Progenitor cell of endocrine pancreas (in vitro differentiated cells): ENCODE measurements around the gene ADGRL3. TPM values are rescaled to one million over a fixed set of nuclear protein-coding genes. Genes with fewer than 3 reads are reported as not detected.

Source experiments
- DNase-seq: peaks from one replicate; pipeline ENCODE4 v3.0.0; 2021; ENCODE audit warnings: low spot score; ENCODE audit not compliant: unreplicated experiment
- H3K27ac Mint-ChIP-seq: 2 replicates; pipeline ENCODE4 v1.8.0; 2021; ENCODE audit warnings: mild to moderate bottlenecking, moderate library complexity, mixed read lengths
- H3K27me3 Mint-ChIP-seq: 2 replicates; pipeline ENCODE4 v1.8.0; 2021; ENCODE audit warnings: mixed read lengths
- H3K36me3 Mint-ChIP-seq: 2 replicates; pipeline ENCODE4 v1.8.0; 2022; ENCODE audit warnings: mixed read lengths; ENCODE audit not compliant: insufficient read depth
- H3K4me1 Mint-ChIP-seq: 2 replicates; pipeline ENCODE4 v1.8.0; 2021; ENCODE audit warnings: low read depth, mixed read lengths
- H3K4me3 Mint-ChIP-seq: 2 replicates; pipeline ENCODE4 v1.8.0; 2021; ENCODE audit warnings: low read depth, mild to moderate bottlenecking, moderate library complexity, mixed read lengths
- H3K9me3 Mint-ChIP-seq: 2 replicates; pipeline ENCODE4 v1.8.0; 2021; ENCODE audit warnings: low read depth, mixed read lengths
- total RNA-seq: library from RNA; stranded (reverse); gene quantifications from 2 replicates; pipeline ENCODE4 v1.2.1, GENCODE V29; 2021
- TF ChIP-seq, protein P1 (sequence below): fragments of 200-600 bp; sonication (generic); IDR thresholded peaks from one replicate; pipeline ENCODE4 v1.5.0; 2021; ENCODE audit warnings: antibody characterized with exemption, mild to moderate bottlenecking; ENCODE audit not compliant: unreplicated experiment

The ADGRL3 gene
- total RNA-seq, 1 donor from 2014 or later: 5.6 TPM

DNA sequence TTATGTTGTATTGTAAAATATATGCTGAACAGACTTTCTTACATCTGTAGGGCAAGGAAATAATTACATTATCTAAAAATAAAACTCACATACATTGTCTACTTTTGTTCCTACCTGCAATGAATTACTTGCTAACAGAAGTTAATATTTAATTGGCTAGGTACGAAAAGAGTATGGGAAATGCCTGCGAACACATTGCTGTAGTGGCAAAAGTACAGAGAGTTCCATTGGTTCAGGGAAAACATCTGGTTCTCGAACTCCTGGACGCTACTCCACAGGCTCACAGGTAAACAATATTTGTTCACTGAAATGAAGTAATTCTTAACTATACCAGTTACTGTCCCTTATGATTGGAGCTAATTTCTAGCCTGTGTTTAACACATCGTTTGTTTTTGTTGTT is 837.4 kb downstream of the ADGRL3 start:
- TF ChIP-seq, protein P1, sequence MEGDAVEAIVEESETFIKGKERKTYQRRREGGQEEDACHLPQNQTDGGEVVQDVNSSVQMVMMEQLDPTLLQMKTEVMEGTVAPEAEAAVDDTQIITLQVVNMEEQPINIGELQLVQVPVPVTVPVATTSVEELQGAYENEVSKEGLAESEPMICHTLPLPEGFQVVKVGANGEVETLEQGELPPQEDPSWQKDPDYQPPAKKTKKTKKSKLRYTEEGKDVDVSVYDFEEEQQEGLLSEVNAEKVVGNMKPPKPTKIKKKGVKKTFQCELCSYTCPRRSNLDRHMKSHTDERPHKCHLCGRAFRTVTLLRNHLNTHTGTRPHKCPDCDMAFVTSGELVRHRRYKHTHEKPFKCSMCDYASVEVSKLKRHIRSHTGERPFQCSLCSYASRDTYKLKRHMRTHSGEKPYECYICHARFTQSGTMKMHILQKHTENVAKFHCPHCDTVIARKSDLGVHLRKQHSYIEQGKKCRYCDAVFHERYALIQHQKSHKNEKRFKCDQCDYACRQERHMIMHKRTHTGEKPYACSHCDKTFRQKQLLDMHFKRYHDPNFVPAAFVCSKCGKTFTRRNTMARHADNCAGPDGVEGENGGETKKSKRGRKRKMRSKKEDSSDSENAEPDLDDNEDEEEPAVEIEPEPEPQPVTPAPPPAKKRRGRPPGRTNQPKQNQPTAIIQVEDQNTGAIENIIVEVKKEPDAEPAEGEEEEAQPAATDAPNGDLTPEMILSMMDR: no peak
- no peaks in the 10 kb centered on the region for H3K27me3 Mint-ChIP-seq
- peaks cover 3% of the 10 kb centered on the region for H3K4me1 Mint-ChIP-seq
- no peak for DNase-seq
- no peak overlapping the region for H3K4me3 Mint-ChIP-seq
- H3K27ac Mint-ChIP-seq: no peak overlapping the region
- no peaks in the 10 kb centered on the region for H3K9me3 Mint-ChIP-seq
- H3K36me3 Mint-ChIP-seq: no peaks in the 10 kb centered on the region

DNA sequence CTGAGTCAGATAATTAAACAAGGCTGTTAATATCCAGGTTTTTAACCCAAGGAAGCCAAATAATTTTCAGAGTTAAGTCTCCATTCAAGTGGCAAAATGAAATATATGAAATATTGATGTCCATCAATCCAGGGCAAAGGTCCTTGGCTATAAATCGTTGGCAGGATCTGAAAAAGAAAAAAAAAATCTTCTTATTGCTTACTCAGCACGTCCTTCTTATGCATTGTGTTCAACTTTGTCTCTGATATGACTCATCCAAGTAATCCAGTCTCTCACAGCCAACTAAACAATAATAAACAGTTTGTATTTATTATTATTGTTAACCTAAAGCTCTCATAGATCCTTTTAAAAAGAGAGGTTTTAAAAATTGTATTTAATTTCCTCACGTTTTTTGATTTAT is 851.2 kb downstream of the ADGRL3 start:
- TF ChIP-seq, protein P1: no peak
- DNase-seq: no peak
- H3K36me3 Mint-ChIP-seq: no peaks in the 10 kb centered on the region
- no peaks in the 10 kb centered on the region for H3K27me3 Mint-ChIP-seq
- H3K27ac Mint-ChIP-seq: no peak overlapping the region
- H3K4me1 Mint-ChIP-seq: no peaks in the 10 kb centered on the region
- H3K9me3 Mint-ChIP-seq: no peaks in the 10 kb centered on the region
- H3K4me3 Mint-ChIP-seq: no peak overlapping the region

DNA sequence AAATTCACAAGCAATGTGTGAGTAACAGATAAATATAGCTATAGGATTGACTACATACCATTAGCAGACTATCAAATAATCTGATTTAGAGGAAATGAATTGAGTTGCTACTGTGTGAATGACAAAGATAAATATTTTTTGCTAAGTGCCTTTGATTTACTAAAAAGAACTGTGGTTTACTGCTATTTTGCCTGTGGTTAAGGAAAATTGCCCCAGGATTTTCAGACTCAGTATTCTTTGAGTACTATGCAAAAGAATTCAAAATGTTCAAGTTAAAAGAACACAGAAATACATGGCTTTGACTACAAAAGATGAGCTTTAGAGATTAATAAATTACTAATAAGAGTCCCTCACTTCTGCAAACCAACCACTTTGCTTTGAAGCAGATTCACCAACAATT is 853.8 kb downstream of the ADGRL3 start:
- H3K27me3 Mint-ChIP-seq: no peaks in the 10 kb centered on the region
- no peaks in the 10 kb centered on the region for H3K4me1 Mint-ChIP-seq
- no peak overlapping the region for H3K27ac Mint-ChIP-seq
- no peaks in the 10 kb centered on the region for H3K36me3 Mint-ChIP-seq
- TF ChIP-seq, protein P1: no peak
- no peak for DNase-seq
- H3K9me3 Mint-ChIP-seq: no peaks in the 10 kb centered on the region
- H3K4me3 Mint-ChIP-seq: no peak overlapping the region

DNA sequence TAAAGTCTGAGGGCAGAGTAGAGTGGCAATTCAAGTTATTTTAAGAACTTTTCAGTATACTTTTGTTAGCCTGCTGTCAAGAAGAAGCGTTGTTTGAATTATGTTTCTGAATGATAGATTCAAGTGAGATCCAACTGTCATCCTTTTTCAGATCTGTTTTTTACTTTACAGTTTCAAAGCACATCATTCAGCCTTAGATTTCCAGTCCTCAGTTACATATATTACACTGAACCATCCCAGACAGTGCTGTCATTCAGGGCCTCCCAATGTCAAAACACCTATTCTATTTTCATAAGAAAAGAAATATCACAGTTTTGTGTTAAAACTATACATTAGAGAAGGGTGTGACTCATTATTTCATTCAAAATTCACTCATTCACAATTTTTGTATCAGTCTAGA is 856.9 kb downstream of the ADGRL3 start:
- Mint-ChIP-seq H3K9me3 (no peaks in the 10 kb centered on the region), H3K27me3 (no peaks in the 10 kb centered on the region), H3K27ac (no peak overlapping the region), H3K36me3 (no peaks in the 10 kb centered on the region), H3K4me1 (no peaks in the 10 kb centered on the region), H3K4me3 (no peak overlapping the region)
- no peak for DNase-seq
- TF ChIP-seq, protein P1: no peak

DNA sequence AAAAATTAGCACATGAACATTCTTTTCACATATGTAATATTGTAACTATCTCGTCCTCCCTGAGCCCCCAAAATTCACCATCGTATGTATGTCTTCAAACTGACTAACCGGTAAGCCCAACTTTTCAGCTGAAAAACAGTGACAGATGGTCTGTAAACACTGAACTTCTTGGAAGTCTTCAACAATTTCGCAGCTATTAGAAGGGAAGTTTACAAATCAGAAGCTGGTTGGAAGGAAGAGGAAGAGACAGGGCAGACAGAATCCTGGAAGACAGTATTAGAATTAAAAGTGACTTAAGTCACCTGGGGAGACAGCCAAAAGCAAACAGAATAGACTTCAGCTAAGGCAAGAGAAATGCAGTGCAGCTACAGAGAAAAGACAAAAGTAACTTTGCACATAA is 858.4 kb downstream of the ADGRL3 start:
- Mint-ChIP-seq H3K9me3 (no peaks in the 10 kb centered on the region), H3K27ac (no peak overlapping the region), H3K27me3 (no peaks in the 10 kb centered on the region), H3K36me3 (no peaks in the 10 kb centered on the region), H3K4me3 (no peak overlapping the region), H3K4me1 (peaks cover 2% of the 10 kb centered on the region)
- no peak for DNase-seq
- TF ChIP-seq, protein P1: no peak
